CD14-positive monocyte (primary cell): Measurements from ENCODE around the gene PTRH1. TPM values are rescaled to one million over a fixed set of nuclear protein-coding genes. Genes with fewer than 3 reads are reported as not detected.

Experiments
- DNase-seq, 3 donors: peaks; one replicate each; pipeline ENCODE4 v3.0.0-alpha.2; 2011 to 2022
- H2AFZ ChIP-seq: 2 replicates; pipeline ENCODE4 v1.6.0; 2012; ENCODE audit warnings: mild to moderate bottlenecking, low read depth, low read length, inconsistent platforms; ENCODE audit not compliant: insufficient read depth, poor library complexity, severe bottlenecking
- H3K27ac ChIP-seq, 2 donors: 1 replicate in 1 of 2; 2 replicates in 1 of 2; pipeline ENCODE4 v1.5.1; 2012 to 2013; ENCODE audit warnings: low read length in 2 of 2, control low read depth in 1 of 2, inconsistent platforms in 1 of 2, low read depth in 1 of 2, mild to moderate bottlenecking in 1 of 2
- H3K27me3 ChIP-seq, 2 donors: one replicate each; pipeline versions ENCODE4 v1.6.0 to v1.6.1; 2011 to 2013; ENCODE audit warnings: low read length in 2 of 2; ENCODE audit not compliant: control insufficient read depth in 2 of 2, insufficient read depth in 2 of 2
- H3K36me3 ChIP-seq, 2 donors: replicated peaks in 1 of 2; 1 replicate in 1 of 2; 2 replicates in 1 of 2; pipeline versions ENCODE4 v1.5.1 to v1.6.1; 2012 to 2013; ENCODE audit warnings: low read length in 2 of 2, control low read depth in 1 of 2, inconsistent platforms in 1 of 2, mild to moderate bottlenecking in 1 of 2; ENCODE audit not compliant: insufficient read depth in 2 of 2, control insufficient read depth in 1 of 2
- H3K4me1 ChIP-seq, 2 donors: 1 replicate in 1 of 2; 2 replicates in 1 of 2; pipeline versions ENCODE4 v1.5.1 to v1.6.1; 2012 to 2013; ENCODE audit warnings: low read length in 2 of 2, control low read depth in 1 of 2, inconsistent platforms in 1 of 2, mild to moderate bottlenecking in 1 of 2, moderate library complexity in 1 of 2; ENCODE audit not compliant: insufficient read depth in 2 of 2, control insufficient read depth in 1 of 2
- H3K4me2 ChIP-seq: replicated peaks from 2 replicates; pipeline ENCODE3; 2012; ENCODE audit warnings: low read length, moderate library complexity, mild to moderate bottlenecking; ENCODE audit not compliant: poor library complexity, severe bottlenecking; ENCODE audit errors: extremely low read depth
- H3K4me3 ChIP-seq, 3 experiments: fragments of 200-600 bp in 1 of 3; sonication (generic) in 1 of 3; replicated peaks in 1 of 3; 1 replicate in 2 of 3; 2 replicates in 1 of 3; pipeline ENCODE4 v1.5.1; 2011 to 2013; ENCODE audit warnings: low read length in 3 of 3, mild to moderate bottlenecking in 3 of 3, control low read depth in 2 of 3, low read depth in 2 of 3, inconsistent platforms in 1 of 3, moderate library complexity in 1 of 3
- H3K79me2 ChIP-seq: 2 replicates; pipeline ENCODE4 v1.6.0; 2012; ENCODE audit warnings: mild to moderate bottlenecking, control low read depth, inconsistent platforms, low read length, moderate library complexity; ENCODE audit not compliant: insufficient read depth
- H3K9ac ChIP-seq: 2 replicates; pipeline ENCODE4 v1.6.0; 2017; ENCODE audit warnings: low read length, mild to moderate bottlenecking; ENCODE audit not compliant: insufficient read depth, poor library complexity, severe bottlenecking
- H3K9me3 ChIP-seq, 2 donors: replicated peaks in 1 of 2; 1 replicate in 1 of 2; 2 replicates in 1 of 2; pipeline versions ENCODE4 v1.5.1 to v1.6.1; 2012 to 2013; ENCODE audit warnings: low read length in 2 of 2, control low read depth in 1 of 2; ENCODE audit not compliant: control insufficient read depth in 1 of 2, insufficient read depth in 1 of 2
- H4K20me1 ChIP-seq: 2 replicates; pipeline ENCODE4 v1.6.0; 2012; ENCODE audit warnings: mild to moderate bottlenecking, low read length, control low read depth, moderate library complexity; ENCODE audit not compliant: insufficient read depth
- H3K27ac Mint-ChIP-seq, 7 donors: one replicate each; pipeline ENCODE4 v1.8.0; 2020; ENCODE audit warnings: mild to moderate bottlenecking in 7 of 7, mixed read lengths in 7 of 7, moderate library complexity in 6 of 7, inconsistent platforms in 2 of 7
- H3K27me3 Mint-ChIP-seq, 3 donors: one replicate each; pipeline ENCODE4 v1.8.0; 2021 to 2022; ENCODE audit warnings: low read depth in 3 of 3, mild to moderate bottlenecking in 3 of 3, mixed read lengths in 3 of 3, moderate library complexity in 3 of 3, inconsistent platforms in 1 of 3
- H3K36me3 Mint-ChIP-seq, 2 donors: one replicate each; pipeline ENCODE4 v1.8.0; 2020; ENCODE audit warnings: mixed read lengths in 2 of 2, inconsistent platforms in 1 of 2, mild to moderate bottlenecking in 1 of 2
- H3K4me1 Mint-ChIP-seq: one replicate; pipeline ENCODE4 v1.8.0; 2020; ENCODE audit warnings: mild to moderate bottlenecking, mixed read lengths
- H3K4me3 Mint-ChIP-seq, 2 donors: one replicate each; pipeline ENCODE4 v1.8.0; 2020; ENCODE audit warnings: mild to moderate bottlenecking in 2 of 2, mixed read lengths in 2 of 2, moderate library complexity in 1 of 2
- H3K9me3 Mint-ChIP-seq, 7 donors: one replicate each; pipeline ENCODE4 v1.8.0; 2020 to 2022; ENCODE audit warnings: mixed read lengths in 7 of 7, mild to moderate bottlenecking in 6 of 7, moderate library complexity in 6 of 7, inconsistent platforms in 2 of 7
- WGBS: methylation state at CpG from one replicate; pipeline ENCODE4 v1.1.5; 2013; ENCODE audit warnings: missing lambda C conversion rate; ENCODE audit not compliant: insufficient coverage; 5-methylcytosine and 5-hydroxymethylcytosine counted together
- intact Hi-C, 2 donors: fragments of 100-400 bp; cut with micrococcal nuclease; formaldehyde crosslinking; loops; one replicate each; pipeline versions ENCODE4 v1.15.0 to v1.15.1; 2023
- polyA plus RNA-seq, 3 donors: library from polyadenylated mRNA; depleted of rRNA in 1 of 3; unstranded in 2 of 3; stranded (reverse) in 1 of 3; fragments of 300-500 nt in 2 of 3; fragments of >200 nt in 1 of 3; fragmentation: Illumina TruSeq in 2 of 3; gene quantifications; 1 replicate in 2 of 3; 2 replicates in 1 of 3; pipeline ENCODE4 v1.2.3, GENCODE V29; 2012 to 2021
- TF ChIP-seq, protein P1 (sequence below): fragments of 200-600 bp; IDR thresholded peaks from one replicate; pipeline ENCODE4 v1.8.0; 2022; ENCODE audit warnings: antibody characterized with exemption, mild to moderate bottlenecking

Gene PTRH1
- polyA plus RNA-seq, 3 donors = 6.9 to 19.9 (median 19.5) TPM

- H3K27me3 Mint-ChIP-seq = peaks cover 0 to 1% (median 1%) of the 10 kb centered on the region in 3 donors
- intact Hi-C loops = no loop called here
- H3K27ac Mint-ChIP-seq = no peak overlapping the region
- H3K36me3 ChIP-seq = peaks cover 56 to 92% of the 10 kb centered on the region in 2 donors
- H3K36me3 Mint-ChIP-seq = peaks cover 41 to 85% of the 10 kb centered on the region in 2 donors
- H3K79me2 ChIP-seq = peaks cover 69% of the 10 kb centered on the region
- H3K9me3 Mint-ChIP-seq = no peaks in the 10 kb centered on the region
- H4K20me1 ChIP-seq = peaks cover 96% of the 10 kb centered on the region
- 100% methylated on average over 3 of the region's 3 CpGs for WGBS
- H3K27ac ChIP-seq = no peak overlapping the region
- TF ChIP-seq, protein P1, sequence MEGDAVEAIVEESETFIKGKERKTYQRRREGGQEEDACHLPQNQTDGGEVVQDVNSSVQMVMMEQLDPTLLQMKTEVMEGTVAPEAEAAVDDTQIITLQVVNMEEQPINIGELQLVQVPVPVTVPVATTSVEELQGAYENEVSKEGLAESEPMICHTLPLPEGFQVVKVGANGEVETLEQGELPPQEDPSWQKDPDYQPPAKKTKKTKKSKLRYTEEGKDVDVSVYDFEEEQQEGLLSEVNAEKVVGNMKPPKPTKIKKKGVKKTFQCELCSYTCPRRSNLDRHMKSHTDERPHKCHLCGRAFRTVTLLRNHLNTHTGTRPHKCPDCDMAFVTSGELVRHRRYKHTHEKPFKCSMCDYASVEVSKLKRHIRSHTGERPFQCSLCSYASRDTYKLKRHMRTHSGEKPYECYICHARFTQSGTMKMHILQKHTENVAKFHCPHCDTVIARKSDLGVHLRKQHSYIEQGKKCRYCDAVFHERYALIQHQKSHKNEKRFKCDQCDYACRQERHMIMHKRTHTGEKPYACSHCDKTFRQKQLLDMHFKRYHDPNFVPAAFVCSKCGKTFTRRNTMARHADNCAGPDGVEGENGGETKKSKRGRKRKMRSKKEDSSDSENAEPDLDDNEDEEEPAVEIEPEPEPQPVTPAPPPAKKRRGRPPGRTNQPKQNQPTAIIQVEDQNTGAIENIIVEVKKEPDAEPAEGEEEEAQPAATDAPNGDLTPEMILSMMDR = no peak
- H3K4me2 ChIP-seq = no peak overlapping the region
- no peak overlapping the region for H2AFZ ChIP-seq
- no peaks in the 10 kb centered on the region for H3K4me1 ChIP-seq
- no peak for DNase-seq
- H3K4me3 Mint-ChIP-seq = no peak overlapping the region
- H3K4me3 ChIP-seq = no peak overlapping the region
- no peak overlapping the region for H3K9ac ChIP-seq
- no peaks in the 10 kb centered on the region for H3K9me3 ChIP-seq
- no peaks in the 10 kb centered on the region for H3K27me3 ChIP-seq
- H3K4me1 Mint-ChIP-seq = no peaks in the 10 kb centered on the region
Measured at GRCh38 chr9:127756233-127756632, 40.8 kb upstream of the PTRH1 start.

DNA sequence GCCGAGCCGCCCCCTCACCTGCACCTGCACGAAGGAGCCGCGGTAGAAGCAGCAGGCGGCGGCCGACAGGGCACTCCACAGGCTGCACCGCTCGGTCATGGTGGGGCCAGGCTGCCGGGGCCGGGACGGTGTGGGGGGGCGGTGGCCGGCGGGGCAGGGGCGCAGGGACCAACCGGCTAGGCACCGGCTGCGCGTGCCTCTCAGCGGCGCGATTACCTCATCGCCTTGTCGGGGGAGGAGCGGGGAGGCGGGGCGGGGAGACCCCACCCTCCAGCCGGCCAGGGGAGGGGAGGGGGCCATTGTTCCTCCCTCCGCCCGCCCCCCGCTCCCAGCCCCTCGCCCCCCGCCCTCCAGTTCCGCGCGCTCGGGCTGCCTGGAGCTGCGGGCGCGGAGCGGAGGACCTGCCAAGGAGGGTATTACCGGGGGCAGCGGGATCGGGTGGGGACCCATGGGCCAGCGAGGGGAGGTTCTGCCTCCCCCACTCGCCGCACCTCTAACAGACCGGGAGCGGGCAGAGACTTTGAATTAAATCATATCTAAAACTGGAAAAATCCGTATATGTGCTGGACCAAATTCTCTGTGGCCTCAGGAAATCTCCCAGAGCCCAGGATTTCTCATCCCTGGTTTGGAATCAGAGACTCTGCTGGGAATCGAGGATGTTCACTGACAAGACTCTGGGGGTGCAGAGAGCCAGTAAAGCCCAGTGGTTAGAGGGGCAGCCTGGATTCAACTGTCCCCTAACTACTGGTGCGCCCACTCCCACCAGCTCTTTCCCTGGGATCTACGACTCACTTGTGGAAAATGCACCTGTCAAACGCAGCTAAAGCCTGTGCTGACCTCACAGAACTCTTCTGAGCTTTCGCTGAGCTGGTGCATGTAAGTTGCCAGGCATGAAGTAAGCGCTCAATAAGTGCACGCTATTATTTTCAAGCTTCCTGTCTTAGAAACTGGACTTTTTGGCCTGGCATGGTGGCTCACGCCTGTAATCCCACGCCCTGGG lies 39.9 kb upstream of the PTRH1 start:
- H3K9ac ChIP-seq = no peak overlapping the region
- no peak for DNase-seq
- H3K36me3 Mint-ChIP-seq = peaks cover 43 to 85% of the 10 kb centered on the region in 2 donors
- H3K9me3 Mint-ChIP-seq = no peaks in the 10 kb centered on the region
- no peak overlapping the region for H3K4me3 ChIP-seq
- peaks cover 0 to 1% (median 1%) of the 10 kb centered on the region in 3 donors for H3K27me3 Mint-ChIP-seq
- no peaks in the 10 kb centered on the region for H3K27me3 ChIP-seq
- H3K4me1 Mint-ChIP-seq = no peaks in the 10 kb centered on the region
- H3K4me2 ChIP-seq = no peak overlapping the region
- H3K27ac ChIP-seq = no peak overlapping the region
- WGBS = 97% methylated on average over 51 of the region's 61 CpGs
- no peak overlapping the region for H3K27ac Mint-ChIP-seq
- peaks cover 60 to 92% of the 10 kb centered on the region in 2 donors for H3K36me3 ChIP-seq
- H3K79me2 ChIP-seq = peaks cover 63% of the 10 kb centered on the region
- H2AFZ ChIP-seq = no peak overlapping the region
- H3K4me1 ChIP-seq = no peaks in the 10 kb centered on the region
- intact Hi-C loops = no loop called here
- H4K20me1 ChIP-seq = peaks cover 96% of the 10 kb centered on the region
- no peaks in the 10 kb centered on the region for H3K9me3 ChIP-seq
- H3K4me3 Mint-ChIP-seq = no peak overlapping the region
- TF ChIP-seq, protein P1 = no peak
